WTC11 (cell line): Measurements from ENCODE around the gene TPRX1. TPM values are rescaled to one million over a fixed set of nuclear protein-coding genes. Genes with fewer than 3 reads are reported as not detected.

ENCODE experiments used
- ATAC-seq: fragments of 200-7000 bp; cut with Tn5 transposase; 2 replicates; pipeline ENCODE4 v1.10.0; 2021; ENCODE audit warnings: mild to moderate bottlenecking, moderate library complexity
- CTCF ChIA-PET: fragments of 300-600 bp; sonication (Branson Sonifier 250); formaldehyde crosslinking; loops from one replicate; lab custom pipeline; 2021; ENCODE audit warnings: antibody characterized with exemption; lab: Charles Lee
- POLR2A ChIA-PET: fragments of 350-600 bp; sonication (Branson Sonifier 250); formaldehyde crosslinking; loops from one replicate; lab custom pipeline; 2021; ENCODE audit warnings: antibody characterized with exemption; lab: Charles Lee
- DNase-seq: peaks from one replicate; pipeline ENCODE4 v3.0.0; 2021; ENCODE audit warnings: low spot score
- H3K27ac Mint-ChIP-seq: 2 replicates; pipeline ENCODE4 v1.8.0; 2021; ENCODE audit warnings: mixed read lengths
- H3K27me3 Mint-ChIP-seq: 2 replicates; pipeline ENCODE4 v1.8.0; 2021; ENCODE audit warnings: low read depth, mild to moderate bottlenecking, moderate library complexity, mixed read lengths
- H3K36me3 Mint-ChIP-seq: 2 replicates; pipeline ENCODE4 v1.8.0; 2021; ENCODE audit warnings: mixed read lengths
- H3K4me1 Mint-ChIP-seq: 2 replicates; pipeline ENCODE4 v1.8.0; 2022; ENCODE audit warnings: mixed read lengths
- H3K4me3 Mint-ChIP-seq: 2 replicates; pipeline ENCODE4 v1.8.0; 2021; ENCODE audit warnings: mild to moderate bottlenecking, moderate library complexity, mixed read lengths
- H3K9me3 Mint-ChIP-seq: 2 replicates; pipeline ENCODE4 v1.8.0; 2021; ENCODE audit warnings: mixed read lengths
- ARID4B ChIP-seq: sonication (generic); formaldehyde crosslinking; IDR thresholded peaks from 2 replicates; pipeline ENCODE4 v1.8.0; 2023; ENCODE audit warnings: missing genetic modification reagents, mild to moderate bottlenecking, borderline replicate concordance
- E2F1 ChIP-seq: sonication (generic); formaldehyde crosslinking; IDR thresholded peaks from 2 replicates; pipeline ENCODE4 v1.8.0; 2022; ENCODE audit warnings: mild to moderate bottlenecking, missing genetic modification reagents
- E2F5 ChIP-seq: sonication (generic); formaldehyde crosslinking; IDR thresholded peaks from 2 replicates; pipeline ENCODE4 v1.8.1; 2022; ENCODE audit warnings: mild to moderate bottlenecking, moderate library complexity, missing genetic modification reagents
- ERG ChIP-seq: fragments of 250-450 bp; sonication (Bioruptor Pico); IDR thresholded peaks from 2 replicates; pipeline ENCODE4 v1.8.0; 2021; ENCODE audit warnings: mild to moderate bottlenecking
- JUN ChIP-seq: sonication (generic); formaldehyde crosslinking; IDR thresholded peaks from 2 replicates; pipeline ENCODE4 v1.8.0; 2023; ENCODE audit warnings: mild to moderate bottlenecking, missing genetic modification reagents
- MLX ChIP-seq: sonication (generic); formaldehyde crosslinking; IDR thresholded peaks from 2 replicates; pipeline ENCODE4 v1.8.1; 2023; ENCODE audit warnings: mild to moderate bottlenecking, missing genetic modification reagents, moderate library complexity
- PRDM15 ChIP-seq: sonication (generic); formaldehyde crosslinking; IDR thresholded peaks from 2 replicates; pipeline ENCODE4 v1.8.0; 2022; ENCODE audit warnings: missing genetic modification reagents
- SMAD3 ChIP-seq: sonication (generic); formaldehyde crosslinking; IDR thresholded peaks from 2 replicates; pipeline ENCODE4 v1.8.0; 2022; ENCODE audit warnings: missing genetic modification reagents, mild to moderate bottlenecking, borderline replicate concordance
- SMAD4 ChIP-seq: sonication (generic); formaldehyde crosslinking; IDR thresholded peaks from 2 replicates; pipeline ENCODE4 v1.8.0; 2022; ENCODE audit warnings: mild to moderate bottlenecking, missing genetic modification reagents
- TEAD4 ChIP-seq: sonication (generic); formaldehyde crosslinking; IDR thresholded peaks from 2 replicates; pipeline ENCODE4 v1.8.0; 2022; ENCODE audit warnings: mild to moderate bottlenecking, missing genetic modification reagents
- ZNF121 ChIP-seq: sonication (generic); formaldehyde crosslinking; IDR thresholded peaks from 2 replicates; pipeline ENCODE4 v1.8.0; 2023; ENCODE audit warnings: missing genetic modification reagents
- ZNF671 ChIP-seq: fragments of 250-450 bp; sonication (Bioruptor Pico); IDR thresholded peaks from 2 replicates; pipeline ENCODE4 v1.8.0; 2021; ENCODE audit warnings: mild to moderate bottlenecking
- total RNA-seq: library from RNA; stranded (reverse); gene quantifications from 3 replicates; pipeline ENCODE4 v1.2.3, GENCODE V29; 2021

The TPRX1 gene
- total RNA-seq, 1 experiment from 2014 or later, result not detected

- no peak for TF ChIP-seq TEAD4 (CRISPR knock-in tag)
- no peak for TF ChIP-seq ZNF121 (CRISPR knock-in tag)
- TF ChIP-seq E2F5 (CRISPR knock-in tag), result no peak
- no peak for TF ChIP-seq ZNF671
- no peak for TF ChIP-seq ERG (CRISPR knock-in tag)
- TF ChIP-seq JUN (CRISPR knock-in tag), result no peak
- Mint-ChIP-seq H3K9me3 (peaks cover 4% of the 10 kb centered on the region), H3K4me3 (no peak overlapping the region), H3K27me3 (no peaks in the 10 kb centered on the region), H3K4me1 (peaks cover 3% of the 10 kb centered on the region; the same call in 1 of the 2 replicates), H3K27ac (no peak overlapping the region), H3K36me3 (peaks cover 44% of the 10 kb centered on the region)
- ChIA-PET POLR2A (no interaction called here), CTCF (no interaction called here)
- ATAC-seq (no peak), DNase-seq (no peak)
Observed at GRCh38 chr19:47758443-47758804, 45.9 kb downstream of the TPRX1 start.

- Mint-ChIP-seq H3K36me3 (peaks cover 49% of the 10 kb centered on the region), H3K4me1 (peaks cover 3% of the 10 kb centered on the region; the same call in 1 of the 2 replicates), H3K9me3 (peaks cover 4% of the 10 kb centered on the region), H3K27me3 (no peaks in the 10 kb centered on the region), H3K27ac (no peak overlapping the region), H3K4me3 (no peak overlapping the region)
- DNase-seq, result no peak
- ChIA-PET POLR2A (no interaction called here), CTCF (interaction anchor here (1.9 to 4.8 kb wide), 2 partner anchors 8 to 45 kb away, joined by 9 to 26 read pairs; no protein-coding TSS in a partner anchor)
- TF ChIP-seq E2F1, result no peak
- TF ChIP-seq MLX, result no peak
- no peak for TF ChIP-seq ARID4B (CRISPR knock-in tag)
- no peak for TF ChIP-seq SMAD3 (CRISPR knock-in tag)
- no peak for TF ChIP-seq SMAD4 (CRISPR knock-in tag)
- TF ChIP-seq PRDM15, result no peak
- ATAC-seq, result no peak
Observed at GRCh38 chr19:47757617-47758442, 46.5 kb downstream of the TPRX1 start.
